Stimulated activated naive B cell treated with anti-CD40 and anti-IgM and Interleukin-4, amounts not matched to agents 10 μg/mL and 1 μg/mL and 100 μg/mL, for 72 hours (primary cell): Measurements from ENCODE around the gene YIF1A.

Experiments
- ATAC-seq, 2 donors: fragments of 150-1000 bp; cut with Tn5 transposase; replicated peaks; 2 replicates each; pipeline ENCODE4 v1.10.0; 2021; ENCODE audit warnings: moderate library complexity in 1 of 2
- DNase-seq: peaks from one replicate; pipeline ENCODE4 v3.0.0; 2021
- H3K27ac Mint-ChIP-seq: one replicate; pipeline ENCODE4 v1.8.0; 2022; ENCODE audit warnings: mild to moderate bottlenecking, mixed read lengths
- H3K27me3 Mint-ChIP-seq, 2 donors: one replicate each; pipeline ENCODE4 v1.8.0; 2022; ENCODE audit warnings: mixed read lengths in 2 of 2
- H3K36me3 Mint-ChIP-seq, 2 donors: one replicate each; pipeline ENCODE4 v1.8.0; 2022; ENCODE audit warnings: mixed read lengths in 2 of 2, mild to moderate bottlenecking in 1 of 2
- H3K4me1 Mint-ChIP-seq, 2 donors: one replicate each; pipeline ENCODE4 v1.8.0; 2022; ENCODE audit warnings: mixed read lengths in 2 of 2, mild to moderate bottlenecking in 1 of 2
- H3K4me3 Mint-ChIP-seq, 2 donors: one replicate each; pipeline ENCODE4 v1.8.0; 2022; ENCODE audit warnings: mild to moderate bottlenecking in 2 of 2, mixed read lengths in 2 of 2, moderate library complexity in 1 of 2
- H3K9me3 Mint-ChIP-seq, 2 donors: one replicate each; pipeline ENCODE4 v1.8.0; 2022; ENCODE audit warnings: mixed read lengths in 2 of 2, mild to moderate bottlenecking in 1 of 2

The YIF1A gene

GRCh38 chr11:66289548-66290329 lies 796 bp upstream of the YIF1A start:
- ATAC-seq, result peak; percentile 75 to 77
- DNase-seq, result peak; percentile 80
- peak overlapping the region; percentile 85 to 90 for H3K4me3 Mint-ChIP-seq
- peak overlapping the region; percentile 95 for H3K27ac Mint-ChIP-seq
- H3K27me3 Mint-ChIP-seq, result peaks cover 18 to 22% of the 10 kb centered on the region in 2 donors
- H3K4me1 Mint-ChIP-seq, result peaks cover 24 to 36% of the 10 kb centered on the region in 2 donors
- peaks cover 4 to 8% of the 10 kb centered on the region in 2 donors for H3K36me3 Mint-ChIP-seq
- no peaks in the 10 kb centered on the region for H3K9me3 Mint-ChIP-seq

GRCh38 chr11:66287889-66288670 lies 863 bp downstream of the YIF1A start:
- ATAC-seq (no peak), DNase-seq (no peak)
- Mint-ChIP-seq H3K4me1 (peaks cover 30 to 48% of the 10 kb centered on the region in 2 donors), H3K36me3 (peaks cover 12% of the 10 kb centered on the region in 2 donors), H3K27ac (peak overlapping the region; percentile 95), H3K9me3 (no peaks in the 10 kb centered on the region), H3K27me3 (peaks cover 8 to 9% of the 10 kb centered on the region in 2 donors), H3K4me3 (peak overlapping the region; percentile 85 to 90)

GRCh38 chr11:66287211-66287888 lies 1.6 kb downstream of the YIF1A start:
- no peak for ATAC-seq
- H3K4me3 Mint-ChIP-seq, result peak overlapping the region; percentile 85 to 90
- no peak for DNase-seq
- peaks cover 31 to 55% of the 10 kb centered on the region in 2 donors for H3K4me1 Mint-ChIP-seq
- H3K27ac Mint-ChIP-seq, result no peak overlapping the region
- H3K36me3 Mint-ChIP-seq, result peaks cover 12% of the 10 kb centered on the region in 2 donors
- H3K27me3 Mint-ChIP-seq, result peaks cover under 1 to 1% of the 10 kb centered on the region in 2 donors
- no peaks in the 10 kb centered on the region for H3K9me3 Mint-ChIP-seq

GRCh38 chr11:66286699-66287098 lies 2.2 kb downstream of the YIF1A start:
- Mint-ChIP-seq H3K9me3 (no peaks in the 10 kb centered on the region), H3K4me1 (peaks cover 35 to 62% of the 10 kb centered on the region in 2 donors), H3K4me3 (no peak overlapping the region), H3K36me3 (peaks cover 12 to 14% of the 10 kb centered on the region in 2 donors), H3K27me3 (no peaks in the 10 kb centered on the region), H3K27ac (peak overlapping the region; percentile 60)
- ATAC-seq, result no peak
- DNase-seq, result no peak

GRCh38 chr11:66285250-66285947 lies 3.5 kb downstream of the YIF1A start:
- DNase-seq (no peak), ATAC-seq (no peak)
- Mint-ChIP-seq H3K27ac (peak overlapping the region; percentile 20), H3K36me3 (peaks cover 14 to 16% of the 10 kb centered on the region in 2 donors), H3K27me3 (peaks cover 0 to 8% of the 10 kb centered on the region in 2 donors), H3K9me3 (no peaks in the 10 kb centered on the region), H3K4me1 (peaks cover 39 to 64% of the 10 kb centered on the region in 2 donors), H3K4me3 (no peak overlapping the region)

GRCh38 chr11:66284526-66285078 lies 4.3 kb downstream of the YIF1A start:
- no peaks in the 10 kb centered on the region for H3K9me3 Mint-ChIP-seq
- H3K27me3 Mint-ChIP-seq, result peaks cover 3 to 12% of the 10 kb centered on the region in 2 donors
- H3K4me1 Mint-ChIP-seq, result peaks cover 32 to 59% of the 10 kb centered on the region in 2 donors
- no peak for ATAC-seq
- no peak for DNase-seq
- no peak overlapping the region for H3K4me3 Mint-ChIP-seq
- peak overlapping the region; percentile 59 for H3K27ac Mint-ChIP-seq
- peaks cover 14 to 16% of the 10 kb centered on the region in 2 donors for H3K36me3 Mint-ChIP-seq

GRCh38 chr11:66283461-66284105 lies 5.4 kb downstream of the YIF1A start:
- Mint-ChIP-seq H3K27me3 (peaks cover 11 to 22% of the 10 kb centered on the region in 2 donors), H3K9me3 (no peaks in the 10 kb centered on the region), H3K27ac (peak overlapping the region; percentile 56), H3K36me3 (peaks cover 14 to 16% of the 10 kb centered on the region in 2 donors), H3K4me3 (no peak overlapping the region), H3K4me1 (peaks cover 39 to 65% of the 10 kb centered on the region in 2 donors)
- no peak for ATAC-seq
- DNase-seq, result no peak

GRCh38 chr11:66282468-66283455 lies 6.2 kb downstream of the YIF1A start:
- Mint-ChIP-seq H3K27ac (peak overlapping the region; percentile 85), H3K9me3 (no peaks in the 10 kb centered on the region), H3K36me3 (peaks cover 14 to 16% of the 10 kb centered on the region in 2 donors), H3K4me1 (peaks cover 37 to 62% of the 10 kb centered on the region in 2 donors), H3K27me3 (peaks cover 11 to 22% of the 10 kb centered on the region in 2 donors), H3K4me3 (peak overlapping the region; percentile 53 to 55)
- DNase-seq (peak; percentile 97), ATAC-seq (peak; percentile 89 to 92)

- no peak for DNase-seq
- Mint-ChIP-seq H3K4me1 (peaks cover 37 to 63% of the 10 kb centered on the region in 2 donors), H3K27ac (peak overlapping the region; percentile 85)
Observed at GRCh38 chr11:66281776-66282467, 7.0 kb downstream of the YIF1A start.

GRCh38 chr11:66281001-66281400 lies 7.9 kb downstream of the YIF1A start:
- Mint-ChIP-seq H3K36me3 (peaks cover 18 to 25% of the 10 kb centered on the region in 2 donors), H3K27ac (no peak overlapping the region), H3K27me3 (peaks cover 11 to 22% of the 10 kb centered on the region in 2 donors), H3K4me3 (no peak overlapping the region), H3K9me3 (no peaks in the 10 kb centered on the region), H3K4me1 (peaks cover 37 to 61% of the 10 kb centered on the region in 2 donors)
- ATAC-seq, result no peak
- no peak for DNase-seq

More at GRCh38 chr11:66281776-66282467, 7.0 kb downstream of the YIF1A start:
- no peaks in the 10 kb centered on the region for H3K9me3 Mint-ChIP-seq
- ATAC-seq, result peak in 1 of 2 donors; percentile 28
- H3K4me3 Mint-ChIP-seq, result peak overlapping the region; percentile 53 to 55
- H3K36me3 Mint-ChIP-seq, result peaks cover 14 to 19% of the 10 kb centered on the region in 2 donors
- peaks cover 11 to 22% of the 10 kb centered on the region in 2 donors for H3K27me3 Mint-ChIP-seq

GRCh38 chr11:66280428-66280827 lies 8.5 kb downstream of the YIF1A start:
- Mint-ChIP-seq H3K27me3 (peaks cover 11 to 22% of the 10 kb centered on the region in 2 donors), H3K27ac (no peak overlapping the region), H3K4me3 (no peak overlapping the region), H3K36me3 (peaks cover 22 to 27% of the 10 kb centered on the region in 2 donors), H3K4me1 (peaks cover 37 to 60% of the 10 kb centered on the region in 2 donors), H3K9me3 (no peaks in the 10 kb centered on the region)
- DNase-seq (no peak), ATAC-seq (no peak)
